HG02588 (cell line): ENCODE data around the gene ILK.
A peak's percentile ranks its signal among the peaks of the same experiment; 100 is the strongest.

Experiments
- ATAC-seq: cut with Tn5 transposase; IDR thresholded peaks from one replicate; pipeline ENCODE4 v1.9.1; 2021; ENCODE audit warnings: mild to moderate bottlenecking, moderate library complexity; ENCODE audit not compliant: unreplicated experiment

The ILK gene

GRCh38 chr11:6633422-6634408 is 30.1 kb downstream of the ILK start:
- no peak for ATAC-seq

DNA sequence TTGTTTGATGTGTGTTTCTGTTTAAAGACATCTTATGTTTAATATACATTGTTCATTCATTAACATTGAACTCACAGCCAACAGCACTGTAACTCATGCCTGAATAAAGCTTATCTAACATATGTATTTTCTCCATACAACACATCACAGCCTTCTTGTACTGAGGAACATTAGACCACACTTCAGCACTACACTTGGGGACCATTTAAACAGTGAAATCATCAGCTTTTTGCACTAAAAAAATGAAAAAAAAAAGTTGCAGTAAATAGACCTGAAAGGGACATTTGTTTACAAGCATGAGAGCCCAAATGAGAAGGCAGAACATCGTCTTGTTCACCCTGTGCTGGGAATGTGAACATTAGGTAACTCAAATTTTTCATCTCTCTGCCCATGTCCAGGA is 31.0 kb downstream of the ILK start:
- no peak for ATAC-seq

DNA sequence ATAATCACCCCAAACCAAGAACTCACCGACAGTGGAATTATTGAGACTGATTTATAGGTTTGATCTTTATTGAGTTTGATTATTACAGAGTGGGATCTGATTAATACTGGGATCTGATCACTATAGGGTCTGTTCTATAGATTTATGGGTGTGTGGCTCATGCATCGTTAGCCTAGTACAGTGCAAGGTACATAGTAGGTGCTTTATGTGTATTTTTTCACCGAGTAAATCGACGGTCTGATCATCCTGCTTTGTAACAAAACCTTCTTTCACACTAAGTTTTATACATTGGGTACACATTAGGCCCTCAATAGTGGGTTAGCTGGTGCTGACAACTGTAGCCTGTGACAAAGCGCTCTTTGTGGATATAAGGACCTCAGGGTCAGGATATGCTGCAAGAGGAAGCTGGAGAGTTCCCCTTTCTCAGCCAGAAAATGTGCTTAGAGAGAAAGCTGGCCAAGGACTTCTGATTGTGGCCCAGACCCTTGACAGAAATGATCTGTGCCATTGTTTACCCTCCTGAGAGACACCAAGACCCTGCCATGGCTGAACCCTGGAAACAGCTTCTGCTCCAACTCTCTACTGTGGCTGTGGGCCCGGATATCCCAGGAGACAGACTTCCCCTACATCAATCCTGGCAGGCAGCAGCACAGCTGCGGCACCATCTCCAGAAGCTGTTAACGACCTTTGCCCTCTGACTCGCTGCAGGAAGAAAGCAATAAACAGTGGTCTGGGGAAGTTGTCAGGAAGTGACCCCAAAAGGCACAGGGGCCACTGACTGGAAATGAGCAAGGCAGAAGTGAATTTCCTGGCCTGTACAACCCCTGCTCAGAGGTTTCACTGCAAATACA is 31.7 kb downstream of the ILK start:
- no peak for ATAC-seq

DNA sequence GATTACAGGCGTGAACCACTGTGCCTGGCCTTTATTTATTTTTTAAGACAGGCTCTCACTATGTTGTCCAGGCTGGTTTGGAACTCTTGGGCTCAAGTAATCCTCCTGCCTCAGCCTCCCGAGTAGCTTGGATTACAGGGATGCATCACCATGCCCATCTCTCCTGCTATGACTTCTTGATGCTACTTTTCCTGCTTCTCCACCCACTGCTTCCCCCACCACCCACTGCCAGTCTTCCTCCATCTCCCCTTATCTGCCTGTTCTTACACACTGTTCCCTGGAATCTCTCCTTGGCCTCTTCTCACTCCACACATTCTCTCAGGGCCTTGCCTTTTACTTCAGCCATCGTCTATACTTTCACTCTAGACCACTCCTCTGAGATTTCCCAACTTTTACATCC is 32.9 kb downstream of the ILK start:
- no peak for ATAC-seq

DNA sequence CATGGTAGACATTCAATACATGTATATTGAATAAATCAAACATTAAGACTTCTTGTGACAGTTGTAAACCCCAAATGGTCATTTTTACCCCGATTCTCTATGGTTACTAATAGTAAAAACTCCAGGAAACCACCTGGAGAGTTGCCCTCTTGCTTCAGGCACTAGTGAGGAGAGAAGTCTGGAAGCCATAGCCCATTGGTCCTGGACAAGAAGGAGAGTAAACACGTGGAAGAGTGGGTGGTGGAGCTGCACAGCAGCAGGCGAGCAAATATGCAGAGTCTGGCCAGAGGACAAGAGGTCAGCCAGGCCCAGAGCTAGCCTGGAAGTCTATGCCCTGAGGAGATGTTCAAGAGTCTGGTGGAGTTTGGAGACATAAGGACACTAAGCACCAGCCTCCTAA is 34.3 kb downstream of the ILK start:
- ATAC-seq = no peak

GRCh38 chr11:6638429-6638828 is 34.9 kb downstream of the ILK start:
- ATAC-seq = no peak

- no peak for ATAC-seq
These were observed 36.7 kb downstream of the ILK start for GRCh38 chr11:6640036-6640984.

DNA sequence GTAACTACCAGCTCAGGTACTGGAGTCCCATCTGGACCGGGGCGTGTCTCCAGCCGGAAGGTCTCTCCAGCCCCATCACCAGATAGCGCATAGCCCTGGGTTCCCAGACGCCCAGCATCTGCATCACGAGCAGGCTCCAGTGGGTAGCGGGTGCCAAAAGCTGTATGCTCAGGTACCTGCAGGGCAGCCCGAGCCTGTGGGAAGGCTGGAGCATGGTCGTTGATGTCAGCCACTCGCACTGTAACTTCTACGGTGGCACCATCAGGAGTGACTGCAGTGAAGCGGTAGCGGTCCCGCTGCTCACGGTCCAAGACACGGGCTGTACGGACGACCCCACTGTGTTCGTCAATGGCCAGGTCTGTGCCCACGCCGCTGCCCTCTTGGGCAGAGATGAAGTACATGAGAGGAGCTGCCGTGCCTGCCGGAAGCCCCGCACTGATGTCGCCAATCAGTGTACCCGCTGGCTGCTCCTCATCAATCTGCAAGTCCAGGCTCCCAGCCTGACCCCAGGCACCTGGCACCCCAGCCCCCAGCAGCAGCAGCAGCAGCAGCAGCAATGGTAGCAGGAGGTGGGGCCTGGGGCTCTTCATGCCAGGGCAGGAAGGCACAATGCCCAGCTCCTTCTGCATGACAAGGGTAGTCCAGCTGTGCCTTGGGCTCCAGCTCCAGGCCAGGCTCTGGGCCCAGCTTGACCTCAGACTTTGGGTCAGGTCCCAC is 37.6 kb downstream of the ILK start:
- ATAC-seq = no peak

- ATAC-seq = no peak
These were observed 39.4 kb downstream of the ILK start for GRCh38 chr11:6642957-6643356.

DNA sequence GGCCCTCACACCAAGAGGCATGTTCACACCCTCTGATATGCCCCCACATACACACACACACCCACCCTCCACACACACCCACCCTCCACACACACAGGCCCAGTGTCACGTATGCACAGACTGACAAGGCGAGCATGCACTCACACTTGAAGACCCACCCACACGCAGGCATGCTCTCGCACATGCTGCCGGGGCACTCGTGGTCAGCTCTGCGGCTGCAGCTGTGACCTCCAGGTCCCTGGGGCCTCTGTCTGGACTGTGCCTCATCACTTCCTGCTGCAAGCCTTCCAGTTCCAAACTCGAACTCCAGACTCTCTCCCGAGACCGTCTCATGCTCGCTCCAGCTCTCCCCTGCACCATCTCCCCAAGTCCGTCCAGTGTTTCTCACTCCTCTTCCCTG is 42.5 kb downstream of the ILK start:
- ATAC-seq = no peak

GRCh38 chr11:6646576-6646917 is 43.0 kb downstream of the ILK start:
- ATAC-seq = no peak

DNA sequence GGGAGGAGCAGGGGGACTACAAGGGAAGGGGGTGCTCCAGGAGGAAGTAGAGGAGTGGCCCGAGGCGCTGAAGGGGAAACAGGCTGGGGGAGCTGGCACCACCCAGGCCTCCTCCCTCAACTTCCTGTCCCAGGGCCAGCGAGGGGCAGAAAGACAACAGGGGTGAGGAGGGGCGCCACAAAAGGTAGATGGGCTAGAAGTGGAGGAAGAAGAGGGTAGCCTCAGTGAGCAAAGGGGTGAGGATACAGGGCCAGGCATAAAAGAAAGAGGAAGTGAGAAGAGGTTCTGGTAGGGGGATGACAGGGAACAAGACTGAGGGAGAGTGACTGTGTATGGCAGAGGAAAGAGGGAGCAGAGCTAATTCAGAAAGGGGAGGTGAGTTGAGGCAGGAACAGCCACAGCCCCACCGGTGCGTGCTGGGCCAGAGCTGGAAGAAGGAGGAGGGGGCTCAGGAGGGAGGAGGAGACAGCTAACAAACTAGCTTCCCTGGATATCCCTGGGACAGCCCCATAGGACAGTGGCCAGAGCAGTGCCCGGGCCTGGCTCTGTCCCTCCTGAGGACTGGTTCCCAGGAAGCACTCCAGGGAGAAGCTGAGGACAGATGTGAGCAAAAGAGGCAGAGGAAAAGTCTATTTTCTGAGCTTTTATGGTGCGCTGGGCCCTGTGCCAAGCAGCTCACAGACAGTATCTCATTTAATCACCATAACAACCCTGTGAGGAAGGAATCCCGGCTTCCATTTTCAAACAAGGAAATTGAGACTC is 43.5 kb downstream of the ILK start:
- ATAC-seq = peak; percentile 91

GRCh38 chr11:6647836-6648235 is 44.3 kb downstream of the ILK start:
- no peak for ATAC-seq

GRCh38 chr11:6648501-6648900 is 44.9 kb downstream of the ILK start:
- ATAC-seq = no peak

DNA sequence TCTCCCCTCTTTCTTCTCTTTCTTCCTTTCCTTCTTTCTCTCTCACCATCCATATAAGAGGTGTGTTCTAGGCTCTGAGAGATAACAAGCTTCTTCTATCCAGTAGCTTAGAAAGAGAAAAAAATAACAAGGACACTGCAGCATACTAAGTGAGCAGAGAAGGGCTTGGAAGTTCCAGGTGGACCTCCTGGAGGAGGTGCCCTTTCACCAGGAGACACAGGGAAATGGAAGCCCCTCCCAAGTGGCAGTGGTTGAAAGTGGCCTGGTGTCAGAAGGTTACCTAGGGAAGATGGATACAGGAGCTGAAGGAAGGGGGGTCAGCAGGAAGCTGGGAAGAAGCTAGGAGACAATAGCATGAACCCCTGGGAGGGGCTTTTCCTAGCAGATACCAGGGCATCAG is 46.5 kb downstream of the ILK start:
- no peak for ATAC-seq

- ATAC-seq = no peak
These were observed 47.4 kb downstream of the ILK start for GRCh38 chr11:6650980-6651379.

DNA sequence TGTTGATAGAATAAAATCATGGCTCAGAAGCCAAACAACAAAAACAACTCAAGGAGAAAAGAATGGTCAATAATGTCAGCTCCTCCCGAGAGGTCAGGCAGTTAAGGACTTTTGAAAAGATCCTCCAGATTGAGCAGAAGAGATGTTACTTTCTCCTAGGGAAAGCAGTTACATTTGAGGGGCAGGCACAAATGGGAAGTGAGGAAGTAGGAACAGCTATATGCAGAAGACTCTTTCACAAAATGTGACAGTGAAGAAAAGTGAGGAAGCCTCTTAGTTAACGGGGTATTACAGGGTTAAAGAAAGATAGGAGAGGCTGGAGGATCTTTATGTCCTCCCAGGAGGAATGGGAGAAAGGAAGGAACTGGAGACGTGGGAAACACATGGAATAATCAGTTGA is 48.6 kb downstream of the ILK start:
- no peak for ATAC-seq

DNA sequence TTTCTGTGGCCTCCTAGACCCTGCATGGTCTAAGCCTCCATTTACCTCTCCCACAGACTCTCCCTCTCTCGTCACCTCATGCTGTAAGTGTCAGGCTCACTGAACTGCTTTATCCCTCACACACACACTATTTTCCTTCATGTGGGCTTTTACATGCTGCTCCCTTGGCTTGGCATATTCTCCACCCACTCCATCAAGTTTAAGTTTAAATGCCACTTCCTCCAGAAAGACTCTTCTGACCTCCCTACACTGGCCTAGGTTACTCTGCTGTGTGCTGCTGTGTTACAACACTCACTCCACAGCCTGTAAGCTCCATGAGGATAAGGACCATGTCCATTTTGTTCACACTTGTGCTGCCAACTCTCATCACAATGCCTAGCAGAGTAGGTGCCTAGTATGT is 49.5 kb downstream of the ILK start:
- ATAC-seq = no peak

DNA sequence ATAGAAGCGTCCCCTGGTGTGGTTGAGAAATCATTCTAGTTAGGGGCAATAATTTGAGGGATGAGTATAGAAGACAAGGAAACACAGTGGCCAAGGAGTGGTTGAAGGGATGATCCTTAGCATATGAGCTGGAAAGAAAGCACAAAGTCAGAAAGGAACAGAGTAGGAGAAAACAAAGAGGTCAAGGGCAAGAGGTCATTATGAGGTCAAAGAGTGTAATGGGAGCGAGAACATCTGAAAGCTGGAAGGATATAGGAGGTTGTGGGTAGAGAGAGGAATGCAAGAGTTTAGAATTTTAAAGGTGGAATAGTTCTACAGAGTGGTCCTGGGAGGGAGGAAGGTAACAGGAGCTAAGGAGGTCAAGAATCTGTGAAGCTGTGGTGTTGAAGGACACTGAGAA is 50.1 kb downstream of the ILK start:
- ATAC-seq = no peak
